HepG2 (cell line): ENCODE data around the gene ZMYND19.

Experiments
- SIN3A ChIP-seq: IDR thresholded peaks from 2 replicates; pipeline ENCODE4 v1.6.1; 2011; ENCODE audit warnings: low read depth, mild to moderate bottlenecking, control low read depth, low read length, borderline replicate concordance
- SP1 ChIP-seq, 2 experiments: fragments of 450-650 bp in 1 of 2; sonication (generic) in 1 of 2; formaldehyde crosslinking in 1 of 2; IDR thresholded peaks; 2 replicates each; pipeline versions ENCODE4 v1.4.0 to v1.6.1; 2016 to 2020; ENCODE audit warnings: missing genetic modification reagents in 1 of 2
- WIZ ChIP-seq: sonication (generic); formaldehyde crosslinking; IDR thresholded peaks from 2 replicates; pipeline ENCODE4 v1.5.1; 2020; ENCODE audit warnings: mild to moderate bottlenecking, missing genetic modification reagents
- ZNF12 ChIP-seq: sonication (generic); formaldehyde crosslinking; IDR thresholded peaks from 2 replicates; pipeline ENCODE4 v1.5.0; 2020; ENCODE audit warnings: missing genetic modification reagents

DNA sequence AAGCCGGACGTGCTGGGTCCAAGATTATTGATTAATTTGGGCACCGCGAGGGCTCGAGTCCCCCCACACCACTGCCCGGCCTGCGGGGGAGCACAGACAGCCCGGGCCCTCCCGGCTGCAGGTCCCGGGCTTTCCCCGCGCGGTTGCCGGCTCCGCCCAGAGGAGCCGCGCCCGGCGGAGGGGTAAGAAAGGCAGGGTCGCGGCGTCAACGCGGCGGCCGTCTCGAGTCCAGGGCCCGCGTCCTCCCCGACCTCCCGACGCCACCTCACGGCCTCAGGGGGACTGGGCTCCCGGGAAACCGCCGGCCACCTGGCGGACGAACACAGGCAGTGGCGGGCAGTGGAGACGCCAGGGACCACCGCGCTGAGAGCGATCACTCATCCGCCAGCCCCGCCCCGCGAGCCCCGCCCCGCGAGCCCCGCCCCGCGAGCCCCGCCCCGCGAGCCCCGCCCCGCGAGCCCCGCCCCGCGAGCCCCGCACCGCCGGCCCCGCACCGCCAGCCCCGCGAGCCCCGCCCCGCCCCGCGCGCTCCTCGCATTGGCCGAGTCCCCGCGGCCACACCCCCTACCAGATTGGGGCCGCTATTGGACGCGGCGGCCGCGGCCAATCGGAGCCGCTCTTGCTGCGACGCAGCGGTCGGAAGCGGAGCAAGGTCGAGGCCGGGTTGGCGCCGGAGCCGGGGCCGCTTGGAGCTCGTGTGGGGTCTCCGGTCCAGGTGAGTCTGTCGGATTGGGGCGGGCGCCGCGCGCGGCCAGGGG is 38.9 kb downstream of the ZMYND19 start, which contains the start of gene MRPL41:
- TF ChIP-seq ZNF12 (CRISPR knock-in tag) (no peak), WIZ (CRISPR knock-in tag) (no peak), SP1 (IDR thresholded peaks at IDR 0.05) (no peak), SP1 (CRISPR knock-in tag; IDR thresholded peaks at IDR 0.05) (peak; percentile 58; the same call in 1 of the 2 replicates), SIN3A (peak; percentile 82; the same call in 1 of the 2 replicates)
